SU-DHL-6 (cell line): Measurements from ENCODE around the gene PFDN5.

Source experiments
- CTCF ChIP-seq: fragments of 200-600 bp; sonication (generic); IDR thresholded peaks from one replicate; pipeline ENCODE4 v1.5.1; 2017; ENCODE audit warnings: antibody characterized with exemption, mild to moderate bottlenecking, low read length, moderate library complexity; ENCODE audit not compliant: insufficient read depth, poor library complexity, severe bottlenecking
- EZH2phosphoT487 ChIP-seq: fragments of 200-600 bp; sonication (generic), shearing (Covaris generic); conservative IDR thresholded peaks from 2 replicates; pipeline ENCODE4 v1.6.1; 2018; ENCODE audit warnings: mild to moderate bottlenecking, antibody characterized with exemption, low read length, moderate library complexity, mixed read lengths

GRCh38 chr12:53300187-53300586 is 4.8 kb downstream of the PFDN5 start:
- TF ChIP-seq CTCF (no peak), EZH2phosphoT487 (no peak)
